ENCODE measurements around the gene PXDN.

Gene PXDN

DNA sequence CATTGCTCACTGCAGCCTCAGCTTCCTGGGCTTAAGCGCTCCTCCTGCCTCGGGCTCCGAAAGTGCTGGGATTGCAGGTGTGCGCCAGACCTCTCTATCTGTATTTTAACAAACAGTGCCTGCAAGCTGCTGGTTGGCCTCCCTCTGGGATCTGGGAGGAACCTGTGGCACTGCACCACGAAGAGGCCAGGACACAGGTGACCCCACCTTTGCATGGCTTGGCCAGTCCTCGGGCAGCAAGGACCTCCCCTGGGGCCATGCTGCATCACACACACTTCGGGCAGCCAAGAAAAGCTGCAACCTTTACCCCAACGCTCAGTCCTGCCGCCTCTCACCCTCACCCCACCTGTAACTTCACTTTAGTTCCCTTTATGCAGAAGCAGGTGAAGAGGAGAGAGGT lies 70.0 kb downstream of the PXDN start:
- Mint-ChIP-seq H3K27me3 (no peaks in the 10 kb centered on the region), H3K9me3 (no peaks in the 10 kb centered on the region), H3K27ac (no peak overlapping the region), H3K4me1 (no peaks in the 10 kb centered on the region), H3K4me3 (no peak overlapping the region)
- ATAC-seq = no peak
- no peak for DNase-seq

DNA sequence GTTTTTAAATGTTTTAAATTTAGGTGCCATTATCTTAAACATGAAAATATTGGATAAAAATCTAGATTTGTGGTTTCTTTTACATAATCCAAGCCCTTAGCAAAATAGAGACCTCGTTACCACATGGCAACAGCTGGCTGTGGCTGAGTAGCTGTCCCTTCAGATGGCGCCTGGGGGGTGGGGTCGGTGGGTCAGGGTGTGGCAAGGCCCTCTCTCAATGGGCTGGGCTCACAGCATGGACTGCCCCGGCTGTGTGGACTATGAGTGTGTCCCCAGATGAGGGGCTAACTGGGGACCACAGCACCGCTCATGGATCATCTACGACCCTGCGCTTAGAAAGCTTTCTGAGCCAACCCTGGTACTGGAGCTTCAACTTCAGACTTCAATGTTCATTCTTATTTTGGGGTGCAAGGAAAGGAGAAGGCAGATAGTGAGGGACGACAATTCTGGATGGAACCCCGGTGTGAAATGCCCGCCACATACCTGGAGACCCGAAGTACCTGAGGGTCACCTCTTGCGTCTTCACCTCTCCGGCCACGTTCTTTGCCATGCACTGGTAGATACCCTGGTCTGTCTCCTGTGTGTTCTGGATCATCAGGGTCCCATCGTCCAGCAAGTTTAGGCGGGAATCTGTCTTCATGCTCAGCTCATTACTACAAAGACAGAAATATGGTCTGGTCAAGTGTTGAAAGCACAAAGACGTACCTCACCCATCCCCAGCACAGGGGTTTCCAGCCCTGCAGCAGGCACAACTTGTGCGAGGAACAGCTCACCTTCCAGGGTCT lies 71.0 kb downstream of the PXDN start:
- DNase-seq (no peak), ATAC-seq (no peak)
- no peak overlapping the region for H3K27ac Mint-ChIP-seq
- H3K9me3 Mint-ChIP-seq = no peaks in the 10 kb centered on the region
- no peaks in the 10 kb centered on the region for H3K27me3 Mint-ChIP-seq
- no peak overlapping the region for H3K4me3 Mint-ChIP-seq
- H3K4me1 Mint-ChIP-seq = no peaks in the 10 kb centered on the region

DNA sequence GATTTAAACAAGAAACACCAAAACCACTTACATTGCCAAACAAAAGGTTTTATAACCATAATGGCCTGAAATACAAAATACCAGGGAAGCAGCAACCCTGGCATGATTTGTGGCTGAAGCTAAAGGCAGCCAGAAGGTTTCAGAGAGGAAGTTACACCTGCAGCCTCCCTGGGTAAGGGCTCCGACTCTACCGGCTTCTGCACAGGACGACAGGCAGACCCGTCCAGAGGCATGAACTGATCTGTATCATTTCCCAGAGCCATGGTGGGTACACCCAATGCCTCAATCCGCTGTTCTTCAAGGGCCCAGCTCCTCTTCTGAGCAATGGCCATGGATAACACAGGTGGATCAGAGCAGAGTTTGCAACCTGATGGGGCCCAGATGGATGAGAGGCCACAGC lies 71.6 kb downstream of the PXDN start:
- no peak overlapping the region for H3K27ac Mint-ChIP-seq

DNA sequence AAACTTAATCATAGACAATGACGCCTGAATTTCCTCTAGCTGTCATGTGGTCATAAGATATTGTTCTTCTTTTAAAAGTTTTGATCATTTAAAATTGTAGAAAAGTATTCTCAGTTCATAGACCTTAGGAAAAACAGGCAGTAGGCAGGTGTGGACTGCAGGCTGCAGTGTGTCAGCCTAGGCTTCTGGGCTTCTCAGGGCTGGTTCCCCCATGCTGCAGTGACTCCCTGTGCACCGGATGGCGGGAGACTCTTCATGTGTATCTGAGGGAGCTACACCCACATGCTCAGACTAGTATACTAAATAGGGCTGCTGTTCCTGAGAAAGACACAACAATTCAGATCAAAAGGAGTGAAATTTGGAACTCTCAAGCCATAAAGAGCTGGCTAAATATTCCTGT lies 72.4 kb downstream of the PXDN start:
- DNase-seq = no peak
- Mint-ChIP-seq H3K4me1 (no peaks in the 10 kb centered on the region), H3K4me3 (no peak overlapping the region), H3K27ac (no peak overlapping the region), H3K9me3 (no peaks in the 10 kb centered on the region), H3K27me3 (no peaks in the 10 kb centered on the region)
- no peak for ATAC-seq

More for the DNA sequence above, 71.6 kb downstream of the PXDN start:
- Mint-ChIP-seq H3K9me3 (no peaks in the 10 kb centered on the region), H3K4me1 (no peaks in the 10 kb centered on the region), H3K4me3 (no peak overlapping the region), H3K27me3 (no peaks in the 10 kb centered on the region)
- ATAC-seq = no peak
- DNase-seq = no peak

DNA sequence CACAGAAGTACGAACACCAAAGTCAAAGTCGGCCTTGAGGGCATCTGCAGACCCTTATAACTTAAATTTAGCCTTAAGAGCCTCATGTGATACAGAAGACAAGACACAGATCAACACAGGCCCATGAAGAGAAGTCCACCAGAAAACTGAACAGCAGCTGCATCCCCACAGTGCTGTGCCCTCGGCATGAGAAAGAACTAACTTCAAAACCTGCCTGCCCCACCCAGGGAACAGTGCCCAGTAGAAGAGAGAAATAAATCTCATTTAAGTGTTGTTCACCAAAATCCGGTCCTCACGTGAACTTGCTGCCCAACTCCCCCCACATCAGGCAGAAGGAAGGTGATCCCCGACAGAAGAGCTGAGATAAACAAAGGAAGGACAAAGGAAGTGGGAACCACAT lies 73.7 kb downstream of the PXDN start:
- no peak overlapping the region for H3K4me3 Mint-ChIP-seq
- no peak for DNase-seq
- no peaks in the 10 kb centered on the region for H3K4me1 Mint-ChIP-seq

DNA sequence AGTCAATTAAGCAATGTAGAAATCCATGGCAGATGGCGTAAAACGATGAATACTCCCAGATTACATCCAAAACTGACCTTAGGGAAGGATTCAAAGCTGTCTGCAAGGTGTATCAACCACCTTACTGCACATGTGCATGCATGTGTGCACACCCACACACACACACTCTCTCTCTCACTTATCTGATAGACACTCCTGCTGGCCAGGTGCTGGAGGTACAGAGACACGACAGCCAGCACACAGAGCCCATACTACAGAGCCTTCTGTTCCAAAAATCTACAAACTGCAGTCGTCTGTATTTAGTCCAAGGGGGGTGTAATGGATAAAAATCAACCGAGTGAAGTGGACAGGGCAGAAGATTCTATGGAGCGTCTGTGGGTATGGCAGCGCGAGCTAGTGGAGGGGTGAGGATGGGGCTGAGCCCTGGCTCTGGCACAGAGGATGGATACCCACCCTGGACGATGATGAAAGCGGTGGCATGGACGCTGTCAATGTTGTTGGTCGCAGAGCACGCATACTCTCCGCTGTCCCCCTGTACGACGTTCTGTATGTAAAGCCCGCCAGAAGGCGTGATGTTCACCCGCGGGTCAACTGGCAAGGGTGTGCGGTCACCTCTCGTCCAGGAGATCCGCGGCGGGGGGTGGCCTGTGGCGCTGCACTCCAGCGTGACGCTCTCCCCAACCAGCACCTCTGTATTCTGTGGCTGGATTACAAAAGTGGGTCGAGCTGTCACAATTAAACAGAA lies 78.4 kb downstream of the PXDN start:
- ATAC-seq (peak; percentile 15), DNase-seq (no peak)
- H3K27ac Mint-ChIP-seq = no peak overlapping the region
- no peaks in the 10 kb centered on the region for H3K9me3 Mint-ChIP-seq
- no peaks in the 10 kb centered on the region for H3K4me1 Mint-ChIP-seq
- H3K4me3 Mint-ChIP-seq = no peak overlapping the region
- peaks cover 7% of the 10 kb centered on the region for H3K27me3 Mint-ChIP-seq

More for the DNA sequence above, 73.7 kb downstream of the PXDN start:
- no peaks in the 10 kb centered on the region for H3K27me3 Mint-ChIP-seq
- no peak overlapping the region for H3K27ac Mint-ChIP-seq
- H3K9me3 Mint-ChIP-seq = no peaks in the 10 kb centered on the region
- no peak for ATAC-seq

DNA sequence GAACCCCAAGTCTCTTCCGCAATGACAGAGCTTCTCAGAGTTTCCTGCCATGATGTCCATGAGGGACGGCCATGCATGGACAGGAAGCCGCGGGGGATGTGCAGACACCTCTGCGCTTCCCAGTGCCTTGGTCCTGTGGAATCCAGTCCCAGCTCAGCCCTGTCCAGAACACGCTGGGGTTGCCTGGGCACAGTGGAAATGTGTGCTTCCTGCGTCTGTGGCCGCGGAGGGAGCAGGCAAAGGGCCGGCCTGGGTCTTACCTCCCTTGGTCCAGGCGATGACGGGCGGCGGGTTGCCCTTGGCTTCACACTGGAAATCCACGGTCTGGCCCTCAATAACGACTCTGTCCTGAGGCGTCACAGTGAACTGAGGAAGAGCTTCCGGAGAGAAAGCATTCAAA lies 79.6 kb downstream of the PXDN start:
- H3K4me3 Mint-ChIP-seq = no peak overlapping the region
- no peak for ATAC-seq
- H3K4me1 Mint-ChIP-seq = no peaks in the 10 kb centered on the region
- no peak for DNase-seq
- peaks cover 8% of the 10 kb centered on the region for H3K27me3 Mint-ChIP-seq
- H3K27ac Mint-ChIP-seq = no peak overlapping the region
- no peaks in the 10 kb centered on the region for H3K9me3 Mint-ChIP-seq

DNA sequence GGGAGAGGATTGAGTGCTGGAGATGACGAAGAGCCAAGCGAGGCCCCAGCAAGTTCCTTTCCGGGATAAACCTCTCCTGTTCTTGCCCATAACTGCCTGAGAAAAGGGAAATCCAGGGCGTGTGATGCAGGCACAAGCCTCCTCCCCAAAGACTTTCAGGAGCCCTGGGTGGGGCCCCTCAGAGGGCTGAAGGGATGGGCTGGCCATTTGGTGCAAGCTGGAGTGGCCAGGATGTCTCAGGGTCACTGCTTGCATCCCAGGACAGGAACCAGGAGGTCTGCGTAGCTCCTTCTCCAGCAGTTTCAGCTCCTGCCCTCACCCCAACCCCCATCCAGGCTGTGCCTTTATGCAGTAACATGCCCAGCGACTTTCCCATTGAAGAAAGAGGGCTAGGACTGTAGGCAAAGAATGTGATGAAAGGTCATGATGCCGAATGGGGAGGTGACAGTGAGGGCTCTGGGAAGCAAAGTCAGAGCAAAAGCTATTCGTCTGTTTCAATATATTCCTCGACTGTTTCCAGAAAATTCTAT lies 80.2 kb downstream of the PXDN start:
- DNase-seq (no peak), ATAC-seq (no peak)
- Mint-ChIP-seq H3K27me3 (peaks cover 8% of the 10 kb centered on the region), H3K4me1 (no peaks in the 10 kb centered on the region), H3K4me3 (no peak overlapping the region), H3K9me3 (no peaks in the 10 kb centered on the region), H3K27ac (no peak overlapping the region)

DNA sequence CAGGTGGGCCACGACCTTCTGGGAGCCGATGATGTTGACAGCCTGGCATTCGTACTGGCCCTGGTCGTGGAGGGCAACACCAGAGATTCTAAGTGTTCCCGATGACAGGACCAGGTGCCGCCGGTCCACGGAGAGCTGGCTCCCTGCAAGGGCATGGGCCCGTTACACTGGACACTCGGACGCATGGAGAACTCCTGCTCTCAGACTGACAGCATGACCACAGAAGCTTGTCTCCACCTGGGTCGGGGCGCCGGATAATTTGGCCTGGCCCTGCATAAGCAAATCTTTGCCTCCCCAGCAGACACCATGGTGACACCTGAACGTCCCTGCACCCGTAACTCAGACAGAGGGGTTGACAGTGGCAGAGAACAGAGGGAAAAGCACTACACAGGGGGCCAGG lies 80.7 kb downstream of the PXDN start:
- H3K4me3 Mint-ChIP-seq = no peak overlapping the region
- DNase-seq = no peak
- ATAC-seq = no peak
- H3K4me1 Mint-ChIP-seq = no peaks in the 10 kb centered on the region
- H3K27ac Mint-ChIP-seq = no peak overlapping the region
- no peaks in the 10 kb centered on the region for H3K9me3 Mint-ChIP-seq
- peaks cover 8% of the 10 kb centered on the region for H3K27me3 Mint-ChIP-seq

DNA sequence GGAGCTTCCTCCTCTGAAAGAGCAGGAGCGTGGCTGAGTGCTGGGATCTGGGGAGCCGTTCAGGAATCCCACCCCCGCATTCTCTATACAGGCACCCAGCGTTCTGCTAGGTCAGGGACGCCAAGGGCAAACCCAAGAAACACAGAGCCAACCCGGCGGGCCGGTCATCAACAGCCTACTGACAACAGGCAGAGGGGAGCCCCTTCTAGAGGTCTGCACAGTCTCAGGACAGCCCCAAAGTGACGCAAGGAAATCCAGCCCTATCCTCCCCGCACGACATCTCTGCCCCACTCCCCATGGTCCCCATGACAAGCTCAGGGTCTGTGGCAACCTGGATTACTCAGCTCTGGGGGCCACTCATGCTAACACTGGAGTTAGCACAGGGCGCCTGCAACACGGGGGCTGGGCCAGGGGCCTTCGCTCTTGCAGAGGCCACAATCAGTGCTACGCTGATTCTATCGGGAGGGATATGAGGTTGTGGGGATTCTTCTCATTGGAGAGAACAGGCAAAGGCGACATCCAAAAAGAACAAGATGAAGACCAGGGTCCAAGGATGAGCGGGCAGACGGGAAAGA lies 81.6 kb downstream of the PXDN start:
- DNase-seq (no peak), ATAC-seq (no peak)
- Mint-ChIP-seq H3K4me1 (no peaks in the 10 kb centered on the region), H3K27me3 (peaks cover 8% of the 10 kb centered on the region), H3K4me3 (no peak overlapping the region), H3K9me3 (no peaks in the 10 kb centered on the region), H3K27ac (peak overlapping the region in 1 of 2 donors; percentile 81)

DNA sequence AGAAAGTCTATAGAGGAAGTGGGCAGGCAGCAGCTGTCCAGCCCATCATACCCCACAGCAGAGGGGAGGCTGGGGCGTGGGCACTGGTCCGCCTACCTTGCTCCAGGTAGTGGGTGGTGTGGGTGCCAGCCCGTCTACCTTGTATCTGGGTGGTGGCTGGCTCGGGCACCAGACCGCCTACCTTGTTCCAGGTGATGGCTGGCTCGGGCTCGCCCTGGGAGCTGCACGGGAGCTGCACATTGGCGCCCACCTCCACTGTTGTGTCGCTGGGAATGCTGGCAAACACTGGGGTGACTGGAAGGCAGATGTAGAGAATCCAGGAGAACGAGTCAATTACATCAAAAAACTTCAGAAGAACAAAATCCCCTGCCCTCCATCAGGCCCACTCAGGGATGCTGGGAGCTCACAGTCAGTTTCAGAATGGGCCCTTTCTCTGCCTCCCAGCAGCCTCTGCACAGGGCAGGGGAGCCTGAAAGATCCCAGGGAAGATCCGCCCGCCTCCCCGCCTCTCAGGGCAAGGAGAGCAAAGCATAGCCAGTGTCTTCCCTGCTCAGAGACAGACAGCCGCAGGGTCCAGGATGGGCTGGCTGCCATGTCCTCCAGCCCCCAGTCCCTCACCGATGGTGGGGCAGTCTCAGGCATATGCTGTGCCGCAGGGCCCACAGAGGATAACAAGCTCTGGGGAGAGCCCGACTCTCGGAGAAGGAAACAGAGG lies 82.3 kb downstream of the PXDN start:
- H3K27ac Mint-ChIP-seq = no peak overlapping the region
- no peaks in the 10 kb centered on the region for H3K4me1 Mint-ChIP-seq
- no peaks in the 10 kb centered on the region for H3K9me3 Mint-ChIP-seq
- peaks cover 8% of the 10 kb centered on the region for H3K27me3 Mint-ChIP-seq
- no peak overlapping the region for H3K4me3 Mint-ChIP-seq
- DNase-seq = no peak
- ATAC-seq = no peak

DNA sequence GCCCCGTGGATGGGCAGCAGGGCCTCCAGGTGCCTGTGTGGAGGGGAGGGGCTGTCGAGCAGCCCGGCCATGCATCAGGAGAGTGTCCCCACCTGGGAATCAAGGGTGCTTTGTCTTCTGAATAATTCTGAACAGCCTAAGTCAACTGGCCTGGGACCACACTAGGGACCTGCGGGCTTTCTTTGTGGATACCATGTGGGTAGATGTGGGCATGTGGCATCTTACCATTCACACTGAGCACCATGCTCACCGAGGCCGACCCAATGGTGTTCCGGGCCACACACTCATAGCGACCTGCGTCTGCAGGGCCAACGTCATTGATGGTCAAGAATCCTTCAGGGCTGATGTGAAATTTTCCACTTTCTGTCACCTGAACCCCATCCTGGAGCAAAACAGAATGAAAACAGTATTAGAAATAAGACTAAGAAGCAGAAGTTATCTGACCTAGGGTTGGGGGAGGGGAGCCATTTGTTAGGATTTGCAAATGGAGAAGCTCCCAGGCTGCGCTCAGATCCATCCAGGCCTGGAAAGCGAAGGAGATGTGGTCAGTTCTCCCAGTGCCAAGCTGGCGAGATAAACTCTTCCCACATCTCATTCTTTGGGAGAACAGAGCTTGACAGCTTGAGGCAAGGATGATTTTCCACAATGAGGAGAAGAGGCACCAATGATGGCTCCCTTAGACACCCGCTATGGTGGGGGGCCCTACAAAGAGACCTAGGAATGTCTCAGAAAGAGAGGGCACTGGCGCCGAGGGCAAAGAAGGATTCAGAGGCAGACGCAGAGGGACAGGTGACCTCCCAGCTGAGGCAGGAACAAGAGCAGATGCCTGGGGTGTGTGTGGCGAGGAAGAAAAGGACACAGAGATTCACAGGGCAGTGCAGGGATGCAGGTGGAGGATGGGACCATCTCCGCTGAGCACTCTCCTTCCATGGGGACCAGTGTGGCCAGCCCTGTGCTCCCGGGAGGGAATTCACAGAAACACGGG lies 83.4 kb downstream of the PXDN start:
- peaks cover 8% of the 10 kb centered on the region for H3K27me3 Mint-ChIP-seq
- no peak for DNase-seq
- no peak overlapping the region for H3K4me3 Mint-ChIP-seq
- H3K27ac Mint-ChIP-seq = no peak overlapping the region
- H3K9me3 Mint-ChIP-seq = no peaks in the 10 kb centered on the region
- no peaks in the 10 kb centered on the region for H3K4me1 Mint-ChIP-seq
- ATAC-seq = no peak

DNA sequence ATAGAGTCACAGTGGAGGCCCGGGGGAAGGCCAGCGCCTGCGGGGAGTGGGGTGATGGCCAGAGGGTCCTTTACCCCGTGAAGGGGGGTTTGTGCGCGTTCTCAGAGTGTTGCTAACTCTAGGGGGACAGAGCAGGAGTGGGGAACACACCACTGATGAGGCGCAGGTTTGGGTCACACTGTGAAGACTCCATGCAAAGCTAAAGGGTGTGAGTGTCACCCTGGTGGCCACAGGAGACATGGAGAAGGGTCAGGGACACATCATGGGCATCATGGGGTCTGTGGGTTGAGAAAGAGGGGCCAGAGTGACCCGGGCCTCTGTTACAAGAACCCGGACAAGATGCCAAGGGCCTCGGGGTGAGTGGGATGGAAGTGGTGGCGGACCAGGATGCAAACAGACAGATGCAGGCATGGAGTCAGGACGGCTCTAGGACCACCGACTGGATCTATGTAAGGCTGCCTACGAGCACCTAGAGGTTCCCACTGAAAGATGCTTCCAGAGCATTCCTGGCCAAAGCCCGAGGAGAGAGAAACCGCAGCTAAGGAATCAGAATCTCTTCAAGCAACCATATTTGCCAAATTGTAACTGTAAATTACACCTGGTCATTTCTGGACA lies 84.3 kb downstream of the PXDN start:
- peaks cover 8% of the 10 kb centered on the region for H3K27me3 Mint-ChIP-seq
- H3K27ac Mint-ChIP-seq = no peak overlapping the region
- ATAC-seq (no peak), DNase-seq (no peak)
- no peaks in the 10 kb centered on the region for H3K9me3 Mint-ChIP-seq
- no peaks in the 10 kb centered on the region for H3K4me1 Mint-ChIP-seq
- no peak overlapping the region for H3K4me3 Mint-ChIP-seq

DNA sequence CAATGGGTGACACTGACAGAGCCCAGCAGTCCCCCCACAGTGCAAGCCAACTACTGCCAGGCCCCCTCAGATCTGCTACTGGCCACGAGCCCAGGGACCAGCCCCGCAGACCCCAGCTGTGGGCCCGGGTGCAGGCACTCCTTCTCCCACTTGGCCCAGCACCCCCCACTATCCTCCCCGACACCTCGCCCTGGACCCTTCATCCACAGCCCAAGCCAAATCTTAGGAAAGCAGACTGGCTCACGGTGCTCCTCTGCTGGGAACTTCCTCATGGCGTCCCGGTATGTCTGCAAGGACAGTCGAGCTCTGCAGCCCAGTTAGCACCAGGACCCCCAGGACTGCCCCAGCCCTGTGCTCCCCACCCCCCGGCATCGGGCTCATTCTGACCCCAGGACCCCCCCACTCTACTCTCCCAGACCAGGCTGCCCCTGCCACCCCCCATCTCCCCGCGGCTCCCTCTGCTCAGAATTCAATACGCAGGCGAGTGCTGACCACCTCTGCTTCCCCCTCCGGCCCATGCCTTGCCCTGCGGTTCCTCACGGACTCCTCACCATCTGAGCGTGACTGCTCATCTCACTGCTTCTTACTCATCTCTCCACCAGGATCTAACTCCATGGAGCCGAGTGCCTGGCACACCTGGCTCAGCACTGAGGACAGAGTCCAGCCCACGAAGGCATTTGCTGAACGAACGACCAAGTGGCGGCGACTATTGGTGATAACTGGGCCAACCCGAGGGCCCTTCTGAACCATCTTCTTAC lies 85.7 kb downstream of the PXDN start:
- Mint-ChIP-seq H3K9me3 (no peaks in the 10 kb centered on the region), H3K4me1 (no peaks in the 10 kb centered on the region)
- no peak for DNase-seq

More for the DNA sequence above, 85.7 kb downstream of the PXDN start:
- no peak overlapping the region for H3K27ac Mint-ChIP-seq
- H3K27me3 Mint-ChIP-seq = peaks cover 8% of the 10 kb centered on the region
- ATAC-seq = no peak
- H3K4me3 Mint-ChIP-seq = no peak overlapping the region

Measured in stimulated activated naive CD8-positive, alpha-beta T cell treated with anti-CD3 and anti-CD28 coated beads, Interleukin-15, amount 100 ng/mL, for 72 hours (primary cell).